ENCODE measurements around the gene ANKRD39.
"Not testable (repeated sequence)": the region's sequence is repeated elsewhere in the genome, so short reads cannot be mapped to it uniquely, and the experiment has no call there.

ANKRD39 gene

GRCh38 chr2:96870626-96871255 lies 12.9 kb upstream of the ANKRD39 start:
- no peak for DNase-seq

- no peak for DNase-seq
Measured at GRCh38 chr2:96869822-96870625, 12.2 kb upstream of the ANKRD39 start, which contains the start of gene SEMA4C. Gene SEMA4C, minus strand, starts transcription at chr2:96870080. Its CDS starts 2,194 bp downstream, at chr2:96867886.

- no peak for DNase-seq
Measured at GRCh38 chr2:96869281-96869821, 11.5 kb upstream of the ANKRD39 start.

- DNase-seq: peak; percentile 42
Measured at GRCh38 chr2:96868555-96869280, 10.9 kb upstream of the ANKRD39 start.

- DNase-seq: no peak
Measured at GRCh38 chr2:96867756-96868554, 10.1 kb upstream of the ANKRD39 start.

GRCh38 chr2:96866986-96867755 lies 9.4 kb upstream of the ANKRD39 start:
- DNase-seq: no peak

- no peak for DNase-seq
Measured at GRCh38 chr2:96866586-96866985, 8.8 kb upstream of the ANKRD39 start.

- DNase-seq: no peak
Measured at GRCh38 chr2:96866149-96866548, 8.3 kb upstream of the ANKRD39 start.

GRCh38 chr2:96865654-96866053 lies 7.8 kb upstream of the ANKRD39 start:
- DNase-seq: no peak

GRCh38 chr2:96864343-96865091 lies 6.7 kb upstream of the ANKRD39 start:
- DNase-seq: no peak

- DNase-seq: no peak
Measured at GRCh38 chr2:96863575-96864342, 5.9 kb upstream of the ANKRD39 start.

GRCh38 chr2:96863056-96863455 lies 5.2 kb upstream of the ANKRD39 start:
- DNase-seq: not testable (repeated sequence)

GRCh38 chr2:96861074-96861473 lies 3.3 kb upstream of the ANKRD39 start:
- DNase-seq: no peak

- no peak for DNase-seq
Measured at GRCh38 chr2:96860065-96861029, 2.5 kb upstream of the ANKRD39 start.

GRCh38 chr2:96859681-96860064 lies 1.9 kb upstream of the ANKRD39 start:
- DNase-seq: no peak

GRCh38 chr2:96859099-96859649 lies 1.4 kb upstream of the ANKRD39 start:
- DNase-seq: no peak

GRCh38 chr2:96856776-96857666 lies 795 bp downstream of the ANKRD39 start:
- no peak for DNase-seq

GRCh38 chr2:96853321-96853720 lies 4.5 kb downstream of the ANKRD39 start:
- no peak for DNase-seq
